Activated gamma-delta T cell (primary cell): ENCODE results near the gene SRF.

Source experiments
- DNase-seq: peaks from one replicate; lab custom pipeline; 2025; lab: John Stamatoyannopoulos, UW

The SRF gene

DNA sequence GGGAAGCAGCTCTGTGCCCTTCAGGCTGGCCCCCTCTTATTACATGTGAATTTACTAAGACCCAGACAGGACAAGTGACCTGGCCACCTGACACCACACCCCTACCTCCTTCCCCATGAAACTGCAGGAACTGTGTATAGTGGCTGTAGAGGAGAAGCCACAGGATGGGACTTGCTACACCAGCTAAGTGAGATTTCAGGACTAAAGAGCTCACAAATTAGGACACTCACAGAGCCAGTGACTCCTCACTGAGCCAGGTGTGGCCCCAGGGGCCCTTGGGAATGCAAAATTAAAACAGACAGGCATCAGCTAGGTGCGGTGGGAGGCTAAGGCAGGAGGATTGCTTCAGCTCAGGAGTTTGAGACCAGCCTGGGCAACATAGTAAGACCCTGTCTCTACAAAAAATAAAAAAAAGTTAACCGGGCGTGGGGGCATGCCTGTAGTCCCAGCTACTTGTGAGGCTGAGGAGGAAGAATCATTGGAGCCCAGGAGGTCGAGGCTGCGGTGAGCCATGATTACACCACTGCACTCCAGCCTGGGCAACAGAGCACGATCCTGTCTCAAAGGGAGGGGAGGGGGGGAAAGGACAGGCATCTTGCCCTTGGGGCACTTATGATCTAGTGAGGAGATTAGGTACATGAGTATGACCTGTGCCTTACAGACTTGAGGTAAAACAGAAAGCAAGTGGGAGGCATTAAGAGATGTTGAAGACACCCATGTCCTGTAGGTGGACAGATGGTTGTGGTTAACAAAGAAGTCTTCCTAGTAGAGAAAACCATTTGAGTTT is 23.2 kb upstream of the SRF start:
- no peak for DNase-seq

- no peak for DNase-seq
These were observed 21.8 kb upstream of the SRF start for GRCh38 chr6:43149265-43149664.

DNA sequence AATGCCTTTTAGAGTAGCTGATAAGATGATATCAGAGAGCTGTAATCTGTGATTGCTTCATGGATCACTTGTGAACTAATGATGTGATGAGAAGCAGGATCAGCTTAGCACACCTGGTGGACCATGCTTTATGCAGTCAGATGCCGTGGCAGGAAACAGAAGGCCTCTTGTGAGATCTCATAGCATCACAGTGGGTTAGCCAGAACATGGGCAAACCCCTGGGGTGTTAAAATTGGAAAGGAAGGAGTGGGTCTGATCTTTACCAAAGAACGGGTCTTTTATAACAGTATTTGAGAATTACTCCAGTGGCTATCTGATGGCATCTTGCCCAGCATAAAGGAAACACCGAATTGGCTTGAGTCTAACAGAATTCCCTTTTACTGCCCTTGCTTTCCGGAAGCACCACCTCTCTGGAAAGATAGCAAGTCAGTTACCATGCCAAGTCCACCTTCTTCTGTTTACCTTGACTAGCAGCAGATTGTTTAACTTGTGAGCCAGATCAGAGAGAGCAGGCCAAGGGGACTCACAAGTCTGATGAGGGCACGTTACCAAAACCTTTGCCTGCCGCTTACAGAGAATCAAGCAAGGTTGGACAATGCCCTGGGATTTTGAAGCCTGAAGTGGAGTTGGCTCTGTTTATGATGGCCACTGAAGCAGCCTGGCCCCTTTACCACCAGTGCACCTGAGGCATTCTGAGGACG is 20.9 kb upstream of the SRF start:
- no peak for DNase-seq

GRCh38 chr6:43159599-43159998 is 11.5 kb upstream of the SRF start:
- no peak for DNase-seq

GRCh38 chr6:43163899-43164298 is 7.2 kb upstream of the SRF start:
- no peak for DNase-seq

DNA sequence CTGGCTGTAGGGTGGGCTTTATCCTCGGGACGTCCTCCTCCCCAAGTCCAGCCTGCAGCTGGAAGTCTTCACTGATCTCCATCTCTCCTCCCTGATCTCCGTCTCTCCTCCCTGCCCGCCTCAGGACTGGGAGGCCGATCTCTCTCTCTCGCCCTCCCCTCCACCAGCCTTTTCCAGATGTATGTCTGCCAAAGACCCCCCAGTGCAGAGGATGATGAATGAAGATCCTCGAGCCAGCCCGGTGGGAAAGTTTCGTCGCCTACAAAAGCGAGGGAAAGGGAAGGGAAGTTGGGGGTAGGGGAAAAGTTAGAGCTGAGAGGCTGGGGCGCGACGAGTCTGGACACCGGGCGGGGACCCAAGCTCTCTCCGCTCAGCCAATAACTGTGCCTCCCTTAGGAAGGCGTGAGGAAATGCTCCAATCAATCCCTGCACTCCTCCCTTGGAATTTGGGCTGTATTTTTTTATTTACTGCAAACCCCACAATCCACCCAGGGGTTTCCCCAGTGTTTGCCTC is 595 bp upstream of the SRF start:
- DNase-seq = no peak

DNA sequence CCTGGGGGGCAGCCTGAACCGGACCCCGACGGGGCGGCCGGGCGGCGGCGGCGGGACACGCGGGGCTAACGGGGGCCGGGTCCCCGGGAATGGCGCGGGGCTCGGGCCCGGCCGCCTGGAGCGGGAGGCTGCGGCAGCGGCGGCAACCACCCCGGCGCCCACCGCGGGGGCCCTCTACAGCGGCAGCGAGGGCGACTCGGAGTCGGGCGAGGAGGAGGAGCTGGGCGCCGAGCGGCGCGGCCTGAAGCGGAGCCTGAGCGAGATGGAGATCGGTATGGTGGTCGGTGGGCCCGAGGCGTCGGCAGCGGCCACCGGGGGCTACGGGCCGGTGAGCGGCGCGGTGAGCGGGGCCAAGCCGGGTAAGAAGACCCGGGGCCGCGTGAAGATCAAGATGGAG is 636 bp downstream of the SRF start:
- DNase-seq = peak; percentile 43

GRCh38 chr6:43172104-43173007 is 1.3 kb downstream of the SRF start:
- peak; percentile 34 for DNase-seq

DNA sequence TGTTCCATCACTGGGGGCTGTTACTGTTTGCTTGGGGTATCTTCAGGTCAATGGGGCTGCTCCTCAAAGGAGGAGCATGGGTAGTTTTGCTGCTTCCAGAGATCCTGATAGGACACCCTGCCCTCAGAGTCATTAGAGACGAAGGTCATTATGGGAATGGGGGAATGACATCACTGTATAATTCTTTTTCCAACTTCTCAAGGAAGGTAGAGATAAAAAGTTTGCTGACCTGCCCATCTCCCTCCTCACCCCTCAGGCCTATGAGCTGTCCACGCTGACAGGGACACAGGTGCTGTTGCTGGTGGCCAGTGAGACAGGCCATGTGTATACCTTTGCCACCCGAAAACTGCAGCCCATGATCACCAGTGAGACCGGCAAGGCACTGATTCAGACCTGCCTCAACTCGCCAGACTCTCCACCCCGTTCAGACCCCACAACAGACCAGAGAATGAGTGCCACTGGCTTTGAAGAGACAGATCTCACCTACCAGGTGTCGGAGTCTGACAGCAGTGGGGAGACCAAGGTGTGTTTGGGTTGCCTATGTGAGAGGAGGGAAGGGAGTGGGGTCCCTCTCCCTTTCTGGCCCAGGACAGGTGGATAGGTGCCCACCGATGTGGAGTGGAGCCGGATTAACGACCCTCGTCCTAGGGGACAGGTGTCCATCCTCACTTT is 2.7 kb downstream of the SRF start:
- no peak for DNase-seq

DNA sequence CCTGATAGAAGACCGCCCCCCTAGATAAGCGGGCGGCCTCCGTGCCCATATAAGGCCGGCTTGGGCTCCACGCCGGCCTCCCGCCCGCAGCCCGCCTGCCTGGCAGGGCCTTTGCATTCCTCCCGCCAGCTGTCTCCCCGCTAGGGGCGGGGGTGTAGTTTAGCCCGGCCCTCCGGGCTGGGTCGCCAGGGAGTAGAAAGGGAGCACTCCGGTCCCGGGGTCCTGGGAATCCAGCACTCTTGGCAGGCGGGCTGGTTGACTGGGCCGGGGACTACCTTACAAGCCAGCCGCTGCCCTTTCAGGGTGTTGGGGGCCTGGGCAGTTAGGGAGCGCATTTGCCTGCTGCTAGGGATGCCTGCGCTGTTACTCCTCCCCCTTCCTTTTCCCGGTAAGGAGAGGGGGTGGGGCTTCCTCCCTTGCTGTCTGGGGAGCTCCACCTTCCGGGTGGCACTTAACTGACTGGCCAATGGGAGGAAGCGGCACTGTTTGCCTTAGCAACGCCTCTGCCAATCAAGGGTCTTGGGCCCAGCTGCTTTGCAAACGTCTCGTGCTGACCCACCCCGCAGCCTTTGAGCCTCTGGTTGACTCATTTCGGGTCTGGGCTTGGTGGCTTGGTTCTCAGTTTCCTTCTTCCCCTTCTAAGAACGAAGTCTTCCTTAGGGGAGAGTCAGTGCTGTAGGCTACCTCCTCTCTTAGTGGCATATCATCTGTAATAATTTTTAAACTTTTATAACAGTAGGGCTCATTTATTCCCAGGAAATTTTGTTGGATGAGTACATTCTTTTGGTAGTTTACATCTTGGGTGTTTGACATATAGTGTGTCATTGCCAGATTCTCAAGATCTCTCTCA is 3.4 kb downstream of the SRF start:
- DNase-seq = peak; percentile 40

DNA sequence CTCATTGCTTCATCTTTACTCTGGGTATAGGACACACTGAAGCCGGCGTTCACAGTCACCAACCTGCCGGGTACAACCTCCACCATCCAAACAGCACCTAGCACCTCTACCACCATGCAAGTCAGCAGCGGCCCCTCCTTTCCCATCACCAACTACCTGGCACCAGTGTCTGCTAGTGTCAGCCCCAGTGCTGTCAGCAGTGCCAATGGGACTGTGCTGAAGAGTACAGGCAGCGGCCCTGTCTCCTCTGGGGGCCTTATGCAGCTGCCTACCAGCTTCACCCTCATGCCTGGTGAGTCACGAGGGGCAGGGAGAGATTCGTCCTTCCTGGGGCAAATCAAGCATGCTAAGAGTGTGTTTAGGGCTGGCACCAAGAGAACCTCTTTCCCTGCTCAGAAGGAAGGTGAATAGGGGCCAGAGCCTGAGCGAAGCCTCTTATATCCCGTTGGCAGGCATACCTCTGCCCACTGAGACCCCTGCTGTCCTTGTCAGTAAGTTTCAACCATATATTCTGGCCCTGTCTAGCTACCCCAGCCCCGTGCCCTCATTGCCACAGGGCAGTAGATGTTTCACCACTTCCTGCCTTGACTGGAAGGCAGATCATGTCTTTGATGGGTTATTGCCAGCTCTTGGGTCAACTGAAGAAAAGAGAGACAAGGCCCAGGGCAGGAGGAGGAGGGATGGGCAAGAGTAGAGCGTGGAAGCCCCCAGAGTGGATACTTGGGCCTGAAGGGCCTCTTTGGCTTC is 4.8 kb downstream of the SRF start:
- DNase-seq = no peak

- no peak for DNase-seq
These were observed 5.3 kb downstream of the SRF start for GRCh38 chr6:43176423-43176786.

- DNase-seq = no peak
These were observed 7.1 kb downstream of the SRF start for GRCh38 chr6:43178150-43178549.

- no peak for DNase-seq
These were observed 8.1 kb downstream of the SRF start for GRCh38 chr6:43178951-43179830.

GRCh38 chr6:43180058-43180457 is 9.0 kb downstream of the SRF start:
- DNase-seq = no peak

DNA sequence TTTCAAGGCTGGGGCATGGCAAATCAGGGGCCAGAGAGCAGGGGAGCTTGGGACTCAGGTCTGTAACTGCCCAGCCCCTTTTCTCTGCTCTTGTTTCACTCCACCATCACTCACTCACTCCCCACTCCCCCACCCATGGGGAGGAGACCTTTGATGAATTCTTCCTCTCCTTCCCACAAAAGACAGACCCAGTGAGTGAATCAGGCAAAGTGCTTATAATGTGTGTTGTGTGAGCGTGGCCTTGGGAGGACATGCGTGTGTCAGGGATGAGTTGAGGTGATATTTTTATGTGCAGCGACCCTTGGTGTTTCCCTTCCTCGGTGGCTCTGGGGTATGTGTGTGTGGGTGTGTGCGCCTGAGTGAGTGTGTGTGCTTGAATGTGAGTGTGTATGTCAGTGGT is 9.9 kb downstream of the SRF start:
- no peak for DNase-seq

GRCh38 chr6:43181621-43181941 is 10.5 kb downstream of the SRF start:
- DNase-seq = no peak

- peak; percentile 78 for DNase-seq
These were observed 11.1 kb downstream of the SRF start, which contains the start of gene CUL9 for GRCh38 chr6:43181942-43182860. Gene CUL9, plus strand, starts transcription at chr6:43182196. Its CDS starts 2,115 bp downstream, at chr6:43184311.
